HG03558 (cell line): ENCODE results near the gene EDN3.
"Not testable (repeated sequence)": the region's sequence is repeated elsewhere in the genome, so short reads cannot be mapped to it uniquely, and the experiment has no call there.

Experiments used
- ATAC-seq: cut with Tn5 transposase; IDR thresholded peaks from one replicate; pipeline ENCODE4 v1.9.1; 2021; ENCODE audit warnings: moderate number of reproducible peaks; ENCODE audit not compliant: unreplicated experiment; ENCODE audit errors: extremely low read depth

Gene EDN3

DNA sequence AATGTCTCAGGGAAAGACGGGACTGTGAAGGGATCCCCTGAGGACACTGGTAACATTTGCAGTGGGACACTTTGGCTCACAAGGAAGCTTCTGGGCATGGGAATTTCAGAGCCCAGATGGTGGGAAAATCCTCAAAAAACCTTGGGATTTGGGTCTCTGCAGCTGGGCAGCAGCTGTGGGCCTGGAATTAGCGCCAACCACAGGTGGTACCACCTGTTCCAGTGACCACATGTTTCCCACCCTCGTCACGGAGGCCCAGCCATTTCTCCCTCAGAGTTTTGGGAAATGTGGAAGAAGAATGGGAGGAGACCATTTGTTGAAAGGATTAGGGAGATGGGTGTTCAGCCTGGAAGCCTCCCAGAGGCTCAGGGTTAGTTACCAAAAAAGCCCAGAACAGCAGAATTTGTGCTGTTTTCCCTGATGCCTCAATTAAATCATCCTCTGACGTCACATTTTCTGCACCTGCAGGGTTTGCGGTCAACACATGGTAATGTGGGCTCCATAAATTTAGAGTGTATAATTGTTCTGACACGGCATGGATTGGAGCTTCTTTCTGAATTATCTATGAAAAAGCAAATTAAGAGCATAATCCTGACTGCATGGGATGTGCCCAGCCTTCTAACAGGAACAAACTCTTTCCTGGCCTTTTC is 34.4 kb downstream of the EDN3 start:
- no peak for ATAC-seq

DNA sequence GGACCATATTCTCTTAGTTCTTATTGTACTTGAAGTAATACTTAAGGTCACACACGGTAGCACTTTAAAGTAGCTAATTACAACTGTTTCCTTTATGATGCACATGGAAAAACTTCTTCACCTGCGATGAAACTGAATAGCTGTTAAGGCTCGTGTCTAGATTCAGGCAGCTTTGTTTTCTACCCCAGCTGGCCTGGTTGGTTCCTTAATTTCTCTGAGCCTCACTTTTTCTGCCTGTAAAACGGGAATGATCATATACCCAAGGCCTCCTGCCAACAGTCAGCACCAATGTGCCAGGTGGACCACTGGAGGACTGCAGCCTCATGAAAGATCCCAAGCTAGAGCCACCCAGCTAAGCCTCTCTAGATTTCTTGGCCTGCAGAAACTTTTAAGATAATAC is 35.0 kb downstream of the EDN3 start:
- ATAC-seq: no peak

DNA sequence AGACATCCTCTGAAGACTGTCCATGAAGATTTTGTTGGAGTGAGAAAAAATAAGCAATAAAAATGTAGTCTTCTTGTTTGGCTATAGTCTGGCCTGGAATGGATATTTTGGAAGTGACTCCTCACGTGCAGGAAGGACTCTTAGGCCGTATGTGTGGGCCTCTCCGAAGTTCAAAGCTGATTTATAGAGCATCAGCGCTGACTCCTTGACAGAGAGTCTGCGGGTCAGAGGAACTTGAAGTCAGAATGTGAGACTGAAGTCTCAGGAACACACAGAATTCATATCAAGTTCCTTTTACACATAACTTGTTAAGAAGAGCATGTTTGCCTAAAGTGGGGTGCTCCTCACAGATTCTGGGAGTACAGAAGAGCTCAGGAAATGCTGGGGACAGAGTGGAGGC is 36.1 kb downstream of the EDN3 start:
- ATAC-seq: no peak

DNA sequence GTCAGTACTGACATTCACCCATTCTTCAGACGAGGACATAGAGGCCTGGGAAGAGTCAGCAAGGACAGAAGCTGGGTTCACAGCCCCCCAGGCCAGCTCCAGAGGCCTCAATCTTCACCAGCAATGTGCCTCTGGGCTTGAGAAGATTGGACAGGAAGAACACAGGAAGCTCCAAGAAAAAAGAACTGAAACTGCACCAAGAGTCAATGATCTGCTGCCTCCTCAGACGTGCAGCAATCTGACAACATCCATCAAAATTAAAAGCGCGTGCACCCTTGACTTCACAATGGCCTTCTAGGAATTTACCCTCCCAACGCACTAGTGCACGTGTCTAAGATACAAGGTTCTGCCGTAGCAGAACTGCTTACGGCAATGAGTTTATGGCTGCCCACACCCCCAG is 38.0 kb downstream of the EDN3 start:
- ATAC-seq: not testable (repeated sequence)

DNA sequence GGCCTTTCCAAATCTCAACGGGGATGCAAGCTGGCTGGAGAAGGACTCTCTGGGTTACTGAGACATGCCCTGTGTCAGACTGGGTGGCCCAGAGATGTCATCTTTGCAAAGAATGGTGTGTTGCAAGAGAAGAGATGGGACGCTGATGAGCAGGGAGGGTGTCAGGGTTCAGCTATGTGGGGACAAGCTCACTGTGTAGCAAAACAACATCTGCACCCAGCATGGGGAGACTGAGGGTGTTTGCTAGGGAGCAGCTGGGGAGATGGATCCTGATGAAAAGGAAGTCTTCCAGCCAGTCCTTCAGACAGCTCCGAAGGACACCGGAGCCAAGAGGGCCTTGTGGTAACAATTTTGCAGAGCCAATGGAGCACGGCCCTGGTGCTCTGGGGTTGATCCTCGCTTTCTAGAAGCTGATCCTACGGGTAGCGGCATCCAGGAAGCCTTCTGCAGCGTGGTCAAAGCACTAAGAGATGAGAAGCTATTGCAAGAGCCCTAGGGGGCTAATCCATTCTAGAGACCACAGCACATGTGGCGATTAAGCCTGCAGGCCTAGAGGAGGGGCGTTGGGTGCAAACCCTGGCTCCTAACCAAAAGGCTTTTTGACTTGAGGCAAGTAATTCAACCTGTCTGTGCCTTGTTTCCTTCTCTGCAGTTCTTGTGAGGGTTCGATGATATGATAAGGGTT is 39.9 kb downstream of the EDN3 start:
- ATAC-seq: no peak

DNA sequence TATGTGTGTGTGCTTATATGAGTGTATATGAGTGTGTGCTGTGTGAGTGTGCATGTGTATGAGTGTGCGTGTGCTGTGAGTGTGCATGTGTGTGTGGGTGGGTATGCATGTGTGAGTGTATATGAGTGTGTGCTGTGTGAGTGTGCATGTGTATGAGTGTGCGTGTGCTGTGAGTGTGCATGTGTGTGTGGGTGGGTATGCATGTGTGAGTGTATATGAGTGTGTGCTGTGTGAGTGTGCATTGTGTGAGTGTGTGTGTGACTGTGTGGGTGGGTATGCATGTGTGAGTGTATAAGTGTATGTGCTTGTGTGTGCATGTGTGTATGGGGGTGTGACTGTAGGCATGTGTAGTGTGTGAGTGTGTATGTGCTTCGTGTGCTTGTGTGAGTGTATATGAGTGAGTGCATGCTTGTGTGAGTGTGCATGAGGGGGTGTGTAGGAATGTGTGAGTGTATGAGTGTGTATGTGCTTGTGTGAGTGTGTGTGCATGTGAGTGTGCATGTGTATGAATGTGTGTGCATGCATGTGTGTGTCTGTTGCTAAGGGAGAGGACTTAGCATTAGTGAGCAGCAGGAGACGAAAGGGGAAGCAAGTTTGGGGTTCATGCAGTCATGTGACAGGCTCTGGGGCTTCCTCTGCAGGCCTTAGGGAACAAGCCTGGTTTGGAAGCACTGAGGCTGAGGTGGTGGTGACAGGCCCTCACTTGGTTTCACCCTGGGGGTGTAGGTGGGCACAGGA is 41.0 kb downstream of the EDN3 start:
- ATAC-seq: not testable (repeated sequence)

DNA sequence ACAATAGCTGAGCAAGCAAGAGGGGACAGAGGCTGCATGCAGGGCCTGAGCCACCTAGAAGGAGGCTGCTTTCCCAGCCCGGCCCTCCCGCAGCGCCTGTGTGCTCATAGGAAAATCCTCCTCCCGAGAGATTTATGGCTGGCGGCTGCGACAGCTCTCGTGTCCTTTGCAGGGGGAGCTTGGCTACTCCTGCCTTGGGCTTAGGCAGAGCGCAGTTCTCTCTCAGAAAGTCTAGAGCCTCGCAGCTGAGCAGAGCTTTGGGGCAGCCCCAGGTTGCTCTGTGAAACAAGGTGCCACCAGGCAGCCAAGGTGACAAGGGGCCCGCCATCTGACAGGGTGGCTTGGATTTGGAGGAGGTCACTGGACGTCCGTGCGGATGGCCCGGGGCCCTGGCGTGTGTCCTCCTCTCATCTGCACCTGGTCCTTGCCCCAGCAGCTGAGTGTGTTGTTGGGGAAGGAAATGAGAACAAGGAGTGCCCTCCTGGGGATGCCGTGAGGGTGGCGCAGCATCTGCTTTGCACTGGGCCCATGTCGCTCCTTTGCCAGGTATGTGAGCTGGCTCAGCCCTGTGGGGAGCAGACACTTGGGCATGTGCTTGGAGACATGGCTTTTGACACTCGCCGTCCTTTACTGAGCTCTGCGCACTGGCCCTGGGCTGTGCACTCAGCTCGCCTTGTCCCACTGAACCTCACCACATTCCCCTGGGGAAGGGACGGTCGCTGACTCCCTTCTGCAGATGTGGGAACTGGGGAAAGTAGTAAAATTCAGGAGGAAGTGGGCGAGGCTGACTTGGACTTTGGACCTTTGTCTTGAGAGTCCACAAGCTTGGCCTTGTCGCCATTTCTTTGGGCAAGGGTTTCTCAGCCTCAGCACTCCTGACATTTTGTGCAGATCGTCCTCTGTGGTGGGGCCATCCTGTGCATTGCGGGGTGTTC is 41.9 kb downstream of the EDN3 start:
- no peak for ATAC-seq

DNA sequence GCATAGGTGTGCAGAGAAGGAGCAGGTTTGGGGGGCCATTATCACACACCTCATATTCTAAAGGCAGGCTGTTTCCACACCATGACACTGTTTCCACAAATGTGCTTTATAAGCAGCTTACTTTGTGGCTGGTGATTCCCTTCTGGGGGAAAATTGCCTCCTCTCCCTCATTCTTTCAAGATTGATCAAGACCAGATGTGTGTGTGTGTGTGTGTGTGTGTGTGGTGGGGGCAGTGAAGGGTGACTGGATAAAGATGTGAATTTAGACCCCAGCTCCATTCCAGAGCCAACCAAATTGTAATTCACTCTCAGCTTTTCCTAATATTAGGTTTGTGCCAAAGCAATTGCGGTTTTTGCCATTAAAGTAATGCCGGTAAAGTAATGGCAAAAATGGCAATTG is 45.6 kb downstream of the EDN3 start:
- no peak for ATAC-seq

DNA sequence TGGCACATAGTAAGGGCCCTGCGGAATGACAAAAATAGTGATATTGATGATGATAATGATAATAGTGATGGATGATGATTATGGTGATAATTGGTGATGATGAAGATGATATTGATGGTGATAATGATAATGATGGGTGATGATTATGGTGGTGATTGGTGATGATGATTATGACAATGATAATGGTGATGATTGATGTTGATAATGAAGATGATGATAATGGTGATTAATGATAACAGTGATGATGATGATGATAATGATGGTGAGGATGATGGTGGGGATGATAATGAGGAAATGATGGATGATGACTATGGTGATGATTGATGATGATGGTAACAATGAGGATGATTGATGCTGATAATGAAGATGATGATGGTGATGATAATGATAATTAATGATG is 48.9 kb downstream of the EDN3 start:
- no peak for ATAC-seq

DNA sequence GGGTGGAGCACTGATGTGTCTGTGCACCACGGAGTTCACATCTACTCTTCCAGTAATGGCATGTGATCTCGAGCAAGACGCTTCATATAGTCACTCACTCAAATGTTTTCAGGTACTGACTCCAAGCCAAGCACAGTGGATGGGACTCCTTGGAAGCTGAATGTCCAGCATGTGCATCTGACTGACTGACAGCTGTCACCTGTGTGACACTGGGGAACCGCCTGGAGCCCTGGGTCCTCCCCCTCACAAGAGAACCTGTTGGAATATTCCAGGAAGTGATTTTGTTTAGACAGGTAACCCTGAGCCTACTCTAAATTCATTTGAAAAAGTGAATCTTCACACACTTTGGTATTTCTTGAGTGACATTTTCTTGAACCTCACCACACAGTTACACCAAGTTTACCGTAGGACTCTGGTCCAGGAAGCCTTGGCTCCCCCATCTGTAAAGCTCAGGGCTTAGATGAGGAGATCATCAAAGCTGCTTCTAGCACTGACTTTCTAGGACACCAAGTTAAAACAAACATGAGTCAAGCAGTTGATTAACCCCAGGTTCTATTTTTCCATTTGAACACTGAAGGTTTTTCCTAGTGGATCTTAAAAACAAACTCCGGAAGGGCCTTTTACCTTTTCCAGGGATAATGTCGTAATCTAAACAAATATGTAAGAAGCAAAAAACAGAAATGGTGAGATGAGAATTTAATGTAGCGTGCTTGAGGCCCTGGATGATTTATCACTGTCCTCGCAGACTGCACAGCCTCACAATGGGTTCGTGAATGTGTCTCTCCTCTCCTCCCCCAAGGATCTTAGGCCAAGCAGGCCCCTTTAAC is 50.1 kb downstream of the EDN3 start:
- no peak for ATAC-seq

DNA sequence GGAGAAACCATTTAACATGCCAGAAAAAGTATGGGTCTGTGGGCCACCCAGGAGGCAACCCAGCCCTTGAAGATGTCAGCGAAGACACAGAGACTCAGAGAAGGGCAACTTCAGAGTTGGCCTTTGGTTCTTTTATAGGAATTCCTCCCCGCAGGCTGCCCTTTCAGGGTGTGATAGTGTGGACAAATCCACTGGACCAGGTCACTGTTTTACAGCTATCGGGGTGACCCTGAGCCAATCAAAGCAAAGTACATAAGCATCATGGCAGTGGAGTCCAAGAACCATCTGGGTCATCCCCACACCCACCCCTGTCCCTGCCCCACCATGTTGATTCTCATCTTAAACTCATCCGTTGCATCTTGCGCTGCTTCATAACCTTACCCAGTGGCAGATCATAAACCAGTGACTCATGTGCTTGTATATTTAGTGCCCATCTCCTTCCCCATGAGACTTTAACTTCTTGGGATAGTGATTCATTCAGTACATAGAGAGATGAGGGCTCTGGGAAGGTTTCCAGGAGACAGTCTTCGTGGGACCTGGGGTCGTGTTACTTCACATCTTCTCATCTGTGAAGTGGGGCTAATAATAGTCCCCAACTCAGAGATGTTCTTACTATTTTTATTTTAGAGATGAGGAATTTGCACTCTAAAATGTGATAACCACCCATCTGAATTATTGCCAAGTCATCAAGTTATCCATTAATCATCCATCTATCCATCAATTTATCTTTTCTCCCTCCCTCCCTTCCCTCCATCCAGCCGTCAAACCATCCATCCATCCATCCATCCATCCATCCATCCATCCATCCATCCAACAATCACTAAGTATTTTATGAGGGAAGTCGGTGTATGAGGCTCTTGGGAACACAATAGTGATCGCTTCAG is 51.0 kb downstream of the EDN3 start:
- ATAC-seq: no peak

DNA sequence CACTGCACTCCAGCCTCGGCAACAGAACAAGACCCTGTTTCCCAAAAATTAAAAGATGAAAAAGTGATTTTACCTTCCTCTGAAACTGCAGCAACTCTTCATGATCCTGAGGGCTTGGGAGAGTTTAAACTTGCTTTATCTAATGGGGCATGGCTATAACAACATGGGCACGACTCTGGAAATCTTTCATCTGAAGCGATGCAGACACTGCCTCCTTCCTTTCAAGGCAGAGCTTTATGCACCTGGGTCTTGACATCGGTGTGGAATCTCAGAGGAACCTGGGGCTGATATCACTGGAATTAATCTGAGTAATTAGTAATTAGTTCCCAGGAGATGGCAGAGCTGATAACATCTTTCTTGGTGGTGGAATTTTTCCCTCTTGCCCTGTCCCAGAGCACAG is 52.1 kb downstream of the EDN3 start:
- ATAC-seq: no peak

DNA sequence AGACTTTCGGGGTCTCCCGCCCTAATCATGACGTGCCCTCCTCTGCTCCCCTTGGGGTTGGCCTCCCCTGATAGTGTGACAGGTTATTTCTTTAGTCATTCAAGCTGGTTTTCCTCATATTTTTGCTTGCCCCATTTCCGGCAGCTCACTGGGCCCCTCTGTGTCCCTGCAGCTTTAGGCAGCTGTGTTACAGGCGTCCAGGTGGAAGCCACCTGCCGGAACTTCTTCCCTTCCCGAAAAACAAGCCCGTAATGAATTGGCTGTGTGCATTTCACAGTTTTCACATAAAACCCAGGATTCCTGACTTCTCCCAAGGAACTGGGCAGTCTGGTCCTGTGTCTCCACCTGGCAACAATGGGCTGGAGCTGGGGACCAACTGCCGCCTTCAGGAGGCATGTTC is 52.6 kb downstream of the EDN3 start:
- ATAC-seq: no peak

DNA sequence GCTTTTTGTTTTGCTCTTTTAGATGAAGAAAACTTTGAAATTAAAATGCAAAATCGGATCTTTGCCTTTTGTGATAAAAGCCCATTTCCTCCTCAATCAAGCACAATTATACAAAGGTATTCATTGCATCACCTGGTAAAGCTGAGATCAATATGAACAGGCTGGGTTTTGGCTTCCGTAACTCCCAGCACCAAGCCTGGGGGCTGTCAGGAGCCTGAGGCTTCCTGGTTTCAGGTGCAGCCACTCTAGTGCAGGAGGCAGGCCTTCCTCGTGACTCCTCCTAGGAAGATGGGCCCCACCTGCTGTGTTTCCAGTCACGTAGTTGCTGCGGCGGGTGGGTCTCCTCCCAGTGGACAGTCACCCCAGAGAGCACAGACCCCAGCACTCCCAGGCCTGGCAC is 54.0 kb downstream of the EDN3 start:
- no peak for ATAC-seq

DNA sequence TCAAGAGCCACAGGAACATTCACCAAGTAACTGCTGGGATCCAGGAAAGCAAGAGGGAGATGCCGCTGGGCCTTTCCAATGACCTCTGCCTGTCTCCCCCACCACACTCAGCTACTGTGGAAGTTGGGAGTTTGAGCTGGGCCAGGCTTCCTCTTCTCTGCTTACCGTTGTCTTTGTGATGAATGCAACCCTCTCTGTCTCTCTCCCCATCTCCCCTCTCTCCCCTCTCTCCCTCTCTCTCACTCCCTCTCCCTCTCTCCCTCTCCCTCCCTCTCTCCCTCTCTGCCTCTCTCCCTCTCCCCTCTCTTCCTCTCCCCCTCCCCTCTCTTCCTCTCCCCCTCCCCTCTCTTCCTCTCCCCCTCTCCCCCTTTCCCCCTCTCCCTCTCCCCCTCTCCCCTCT is 54.8 kb downstream of the EDN3 start:
- no peak for ATAC-seq

DNA sequence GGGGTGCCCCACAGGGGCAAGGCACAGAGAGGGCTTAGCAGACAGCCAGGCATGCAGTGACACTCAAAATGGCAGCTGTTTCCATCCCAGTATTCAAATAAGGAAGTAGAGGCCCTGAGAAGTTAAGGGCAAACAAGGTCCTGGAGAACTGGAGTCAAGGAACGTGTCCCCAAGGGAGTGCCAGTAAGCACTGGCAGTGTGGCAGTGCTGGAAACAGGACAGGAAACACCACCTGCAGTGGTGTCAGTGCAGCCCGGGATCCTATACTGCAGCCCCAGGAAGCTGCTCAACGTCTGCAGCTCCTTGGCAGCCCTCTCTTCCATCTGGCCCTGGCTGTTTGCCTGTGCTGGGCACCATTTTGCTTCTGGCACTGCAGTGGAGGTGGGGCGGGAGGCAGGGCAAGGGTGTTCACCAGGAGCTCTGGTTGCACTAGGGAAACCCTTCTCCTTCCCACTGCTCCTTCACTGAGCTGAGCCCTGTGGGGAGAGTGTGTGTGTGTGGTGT is 56.3 kb downstream of the EDN3 start:
- no peak for ATAC-seq

DNA sequence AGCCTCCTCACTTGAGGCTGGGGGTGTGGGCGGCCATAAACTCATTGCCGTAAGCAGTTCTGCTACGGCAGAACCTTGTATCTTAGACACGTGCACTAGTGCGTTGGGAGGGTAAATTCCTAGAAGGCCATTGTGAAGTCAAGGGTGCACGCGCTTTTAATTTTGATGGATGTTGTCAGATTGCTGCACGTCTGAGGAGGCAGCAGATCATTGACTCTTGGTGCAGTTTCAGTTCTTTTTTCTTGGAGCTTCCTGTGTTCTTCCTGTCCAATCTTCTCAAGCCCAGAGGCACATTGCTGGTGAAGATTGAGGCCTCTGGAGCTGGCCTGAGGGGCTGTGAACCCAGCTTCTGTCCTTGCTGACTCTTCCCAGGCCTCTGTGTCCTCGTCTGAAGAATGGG is 58.4 kb downstream of the EDN3 start:
- not testable (repeated sequence) for ATAC-seq

DNA sequence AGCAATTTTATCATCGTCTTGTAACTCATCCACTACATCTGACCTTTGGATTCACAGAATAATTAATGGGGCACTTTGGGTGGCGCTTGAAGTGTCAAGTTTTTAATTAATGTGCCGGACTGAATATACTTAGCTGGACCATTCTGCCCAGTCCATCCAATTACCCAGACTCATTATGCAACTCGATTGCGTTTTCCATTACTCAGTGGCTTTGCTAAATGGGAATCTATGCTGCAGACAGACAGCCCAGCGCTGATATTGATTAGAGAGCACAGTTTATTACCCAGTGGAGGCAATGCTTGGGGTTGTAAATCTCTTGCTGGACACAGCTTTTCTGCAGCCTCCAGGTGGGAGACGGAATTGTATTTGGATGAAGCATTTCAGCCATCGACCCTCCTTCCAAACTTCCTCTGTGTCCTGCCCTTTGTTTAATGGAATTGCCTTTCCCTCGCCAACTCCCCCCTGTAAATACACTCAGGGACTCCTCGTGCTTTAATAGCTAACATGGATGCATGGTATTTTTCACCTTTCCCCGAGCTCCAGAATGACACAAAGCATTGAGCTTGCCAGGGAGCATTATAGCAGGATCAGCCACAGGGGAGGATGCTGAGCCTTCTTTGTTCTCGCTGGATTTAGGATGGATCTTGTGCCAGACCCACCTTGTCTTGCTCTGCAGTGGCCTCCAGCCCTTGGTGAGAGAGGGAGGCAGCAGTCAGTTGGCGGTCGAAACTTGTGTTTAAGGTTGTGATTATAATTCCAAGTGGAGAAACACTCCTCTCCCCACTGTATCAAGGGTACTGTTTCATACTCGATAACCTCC is 59.7 kb downstream of the EDN3 start:
- no peak for ATAC-seq
